ENCODE results near the gene LSAMP.
"Not testable (repeated sequence)": the region's sequence is repeated elsewhere in the genome, so short reads cannot be mapped to it uniquely, and the experiment has no call there.

The LSAMP gene

GRCh38 chr3:115859002-115859807, 586.1 kb downstream of the LSAMP start:
- no peak overlapping the region for H3K4me2 ChIP-seq (ENCODE audit: low read length)
- no peaks in the 10 kb centered on the region for H3K36me3 ChIP-seq (ENCODE audit: insufficient read depth, low read length)
- H3K9ac ChIP-seq (ENCODE audit: low read depth, low read length): no peak overlapping the region
- H3K4me3 ChIP-seq (ENCODE audit: low read length): no peak overlapping the region
- peaks cover 4% of the 10 kb centered on the region for H3K27me3 ChIP-seq (ENCODE audit: control insufficient read depth, insufficient read depth, low read length)
- H3K4me1 ChIP-seq (ENCODE audit: control insufficient read depth, insufficient read depth, low read length): no peaks in the 10 kb centered on the region
- H3K9me3 ChIP-seq (replicated peaks; ENCODE audit: low read length): no peaks in the 10 kb centered on the region

- no peak overlapping the region for H3K4me3 ChIP-seq (ENCODE audit: low read length)
- H3K27me3 ChIP-seq (ENCODE audit: control insufficient read depth, insufficient read depth, low read length): peaks cover 4% of the 10 kb centered on the region
These were observed 587.7 kb downstream of the LSAMP start for GRCh38 chr3:115857518-115858136.

GRCh38 chr3:115855911-115856310, 589.4 kb downstream of the LSAMP start:
- Histone ChIP-seq H3K4me2 (ENCODE audit: low read length) (no peak overlapping the region), H3K4me1 (ENCODE audit: control insufficient read depth, insufficient read depth, low read length) (no peaks in the 10 kb centered on the region), H3K4me3 (ENCODE audit: low read length) (no peak overlapping the region), H3K9ac (ENCODE audit: low read depth, low read length) (no peak overlapping the region), H3K27me3 (ENCODE audit: control insufficient read depth, insufficient read depth, low read length) (no peaks in the 10 kb centered on the region), H3K9me3 (replicated peaks; ENCODE audit: low read length) (no peaks in the 10 kb centered on the region), H3K36me3 (ENCODE audit: insufficient read depth, low read length) (no peaks in the 10 kb centered on the region)

More at GRCh38 chr3:115857518-115858136, 587.7 kb downstream of the LSAMP start:
- no peaks in the 10 kb centered on the region for H3K9me3 ChIP-seq (replicated peaks; ENCODE audit: low read length)
- H3K4me1 ChIP-seq (ENCODE audit: control insufficient read depth, insufficient read depth, low read length): no peaks in the 10 kb centered on the region
- H3K4me2 ChIP-seq (ENCODE audit: low read length): no peak overlapping the region
- no peak overlapping the region for H3K9ac ChIP-seq (ENCODE audit: low read depth, low read length)
- H3K36me3 ChIP-seq (ENCODE audit: insufficient read depth, low read length): no peaks in the 10 kb centered on the region

GRCh38 chr3:115853104-115853503, 592.2 kb downstream of the LSAMP start:
- peaks cover 3% of the 10 kb centered on the region for H3K27me3 ChIP-seq (ENCODE audit: control insufficient read depth, insufficient read depth, low read length)
- H3K4me3 ChIP-seq (ENCODE audit: low read length): no peak overlapping the region
- no peaks in the 10 kb centered on the region for H3K36me3 ChIP-seq (ENCODE audit: insufficient read depth, low read length)
- no peaks in the 10 kb centered on the region for H3K4me1 ChIP-seq (ENCODE audit: control insufficient read depth, insufficient read depth, low read length)
- H3K9me3 ChIP-seq (replicated peaks; ENCODE audit: low read length): no peaks in the 10 kb centered on the region
- no peak overlapping the region for H3K4me2 ChIP-seq (ENCODE audit: low read length)
- H3K9ac ChIP-seq (ENCODE audit: low read depth, low read length): no peak overlapping the region

GRCh38 chr3:115852278-115852677, 593.0 kb downstream of the LSAMP start:
- Histone ChIP-seq H3K36me3 (ENCODE audit: insufficient read depth, low read length) (no peaks in the 10 kb centered on the region), H3K27me3 (ENCODE audit: control insufficient read depth, insufficient read depth, low read length) (peaks cover 3% of the 10 kb centered on the region), H3K9ac (ENCODE audit: low read depth, low read length) (no peak overlapping the region), H3K9me3 (replicated peaks; ENCODE audit: low read length) (no peaks in the 10 kb centered on the region), H3K4me3 (ENCODE audit: low read length) (no peak overlapping the region), H3K4me1 (ENCODE audit: control insufficient read depth, insufficient read depth, low read length) (no peaks in the 10 kb centered on the region), H3K4me2 (ENCODE audit: low read length) (no peak overlapping the region)

GRCh38 chr3:115851571-115851970, 593.7 kb downstream of the LSAMP start:
- Histone ChIP-seq H3K36me3 (ENCODE audit: insufficient read depth, low read length) (no peaks in the 10 kb centered on the region), H3K4me2 (ENCODE audit: low read length) (no peak overlapping the region), H3K9me3 (replicated peaks; ENCODE audit: low read length) (no peaks in the 10 kb centered on the region), H3K4me1 (ENCODE audit: control insufficient read depth, insufficient read depth, low read length) (no peaks in the 10 kb centered on the region), H3K4me3 (ENCODE audit: low read length) (no peak overlapping the region), H3K27me3 (ENCODE audit: control insufficient read depth, insufficient read depth, low read length) (peaks cover 3% of the 10 kb centered on the region), H3K9ac (ENCODE audit: low read depth, low read length) (no peak overlapping the region)

- Histone ChIP-seq H3K27me3 (ENCODE audit: control insufficient read depth, insufficient read depth, low read length) (peaks cover 3% of the 10 kb centered on the region), H3K4me2 (ENCODE audit: low read length) (no peak overlapping the region), H3K9ac (ENCODE audit: low read depth, low read length) (no peak overlapping the region), H3K36me3 (ENCODE audit: insufficient read depth, low read length) (no peaks in the 10 kb centered on the region), H3K9me3 (replicated peaks; ENCODE audit: low read length) (no peaks in the 10 kb centered on the region), H3K4me1 (ENCODE audit: control insufficient read depth, insufficient read depth, low read length) (no peaks in the 10 kb centered on the region), H3K4me3 (ENCODE audit: low read length) (no peak overlapping the region)
These were observed 596.6 kb downstream of the LSAMP start for GRCh38 chr3:115848641-115849040.

GRCh38 chr3:115845986-115846385, 599.3 kb downstream of the LSAMP start:
- no peaks in the 10 kb centered on the region for H3K9me3 ChIP-seq (replicated peaks; ENCODE audit: low read length)
- H3K4me3 ChIP-seq (ENCODE audit: low read length): no peak overlapping the region
- no peaks in the 10 kb centered on the region for H3K4me1 ChIP-seq (ENCODE audit: control insufficient read depth, insufficient read depth, low read length)
- no peak overlapping the region for H3K9ac ChIP-seq (ENCODE audit: low read depth, low read length)
- no peaks in the 10 kb centered on the region for H3K36me3 ChIP-seq (ENCODE audit: insufficient read depth, low read length)
- H3K4me2 ChIP-seq (ENCODE audit: low read length): no peak overlapping the region
- H3K27me3 ChIP-seq (ENCODE audit: control insufficient read depth, insufficient read depth, low read length): peaks cover 3% of the 10 kb centered on the region

- H3K4me2 ChIP-seq (ENCODE audit: low read length); H3K27me3 ChIP-seq (ENCODE audit: control insufficient read depth, insufficient read depth, low read length); H3K36me3 ChIP-seq (ENCODE audit: insufficient read depth, low read length); H3K4me3 ChIP-seq (ENCODE audit: low read length); H3K4me1 ChIP-seq (ENCODE audit: control insufficient read depth, insufficient read depth, low read length); H3K9me3 ChIP-seq (replicated peaks; ENCODE audit: low read length); H3K9ac ChIP-seq (ENCODE audit: low read depth, low read length): not testable (repeated sequence)
These were observed 600.6 kb downstream of the LSAMP start for GRCh38 chr3:115844729-115845128.

GRCh38 chr3:115843206-115843605, 602.1 kb downstream of the LSAMP start:
- no peaks in the 10 kb centered on the region for H3K9me3 ChIP-seq (replicated peaks; ENCODE audit: low read length)
- no peaks in the 10 kb centered on the region for H3K4me1 ChIP-seq (ENCODE audit: control insufficient read depth, insufficient read depth, low read length)
- H3K36me3 ChIP-seq (ENCODE audit: insufficient read depth, low read length): no peaks in the 10 kb centered on the region
- H3K4me3 ChIP-seq (ENCODE audit: low read length): no peak overlapping the region
- H3K27me3 ChIP-seq (ENCODE audit: control insufficient read depth, insufficient read depth, low read length): peaks cover 6% of the 10 kb centered on the region
- no peak overlapping the region for H3K9ac ChIP-seq (ENCODE audit: low read depth, low read length)
- H3K4me2 ChIP-seq (ENCODE audit: low read length): no peak overlapping the region

GRCh38 chr3:115839246-115839645, 606.0 kb downstream of the LSAMP start:
- Histone ChIP-seq H3K4me2 (ENCODE audit: low read length) (no peak overlapping the region), H3K9me3 (replicated peaks; ENCODE audit: low read length) (no peaks in the 10 kb centered on the region), H3K9ac (ENCODE audit: low read depth, low read length) (no peak overlapping the region)

GRCh38 chr3:115838786-115839185, 606.5 kb downstream of the LSAMP start:
- Histone ChIP-seq H3K27me3 (ENCODE audit: control insufficient read depth, insufficient read depth, low read length) (peaks cover 6% of the 10 kb centered on the region), H3K9me3 (replicated peaks; ENCODE audit: low read length) (no peaks in the 10 kb centered on the region), H3K4me1 (ENCODE audit: control insufficient read depth, insufficient read depth, low read length) (peaks cover 7% of the 10 kb centered on the region), H3K9ac (ENCODE audit: low read depth, low read length) (no peak overlapping the region), H3K4me2 (ENCODE audit: low read length) (no peak overlapping the region), H3K4me3 (ENCODE audit: low read length) (no peak overlapping the region), H3K36me3 (ENCODE audit: insufficient read depth, low read length) (no peaks in the 10 kb centered on the region)

More at GRCh38 chr3:115839246-115839645, 606.0 kb downstream of the LSAMP start:
- no peaks in the 10 kb centered on the region for H3K36me3 ChIP-seq (ENCODE audit: insufficient read depth, low read length)
- H3K4me3 ChIP-seq (ENCODE audit: low read length): no peak overlapping the region
- peaks cover 6% of the 10 kb centered on the region for H3K27me3 ChIP-seq (ENCODE audit: control insufficient read depth, insufficient read depth, low read length)
- peaks cover 3% of the 10 kb centered on the region for H3K4me1 ChIP-seq (ENCODE audit: control insufficient read depth, insufficient read depth, low read length)
